HG02763 (cell line): ENCODE measurements around the gene EEF1A2.
"Not testable (repeated sequence)": the region's sequence is repeated elsewhere in the genome, so short reads cannot be mapped to it uniquely, and the experiment has no call there.

ENCODE experiments used
- ATAC-seq: cut with Tn5 transposase; IDR thresholded peaks from one replicate; pipeline ENCODE4 v1.9.1; 2021; ENCODE audit warnings: mild to moderate bottlenecking, moderate library complexity; ENCODE audit not compliant: unreplicated experiment

Gene EEF1A2

GRCh38 chr20:63488315-63489251, 10.3 kb downstream of the EEF1A2 start:
- no peak for ATAC-seq

- no peak for ATAC-seq
Measured at GRCh38 chr20:63487781-63488241, 11.1 kb downstream of the EEF1A2 start.

GRCh38 chr20:63487116-63487764, 11.6 kb downstream of the EEF1A2 start:
- no peak for ATAC-seq

- ATAC-seq = no peak
Measured at GRCh38 chr20:63486300-63486855, 12.5 kb downstream of the EEF1A2 start.

GRCh38 chr20:63484651-63485403, 14.1 kb downstream of the EEF1A2 start:
- ATAC-seq = no peak

- ATAC-seq = no peak
Measured at GRCh38 chr20:63484236-63484635, 14.6 kb downstream of the EEF1A2 start.

GRCh38 chr20:63483834-63484233, 15.0 kb downstream of the EEF1A2 start:
- no peak for ATAC-seq

- no peak for ATAC-seq
Measured at GRCh38 chr20:63482021-63482587, 16.8 kb downstream of the EEF1A2 start.

GRCh38 chr20:63481503-63481902, 17.4 kb downstream of the EEF1A2 start:
- no peak for ATAC-seq

- not testable (repeated sequence) for ATAC-seq
Measured at GRCh38 chr20:63479695-63480419, 19.0 kb downstream of the EEF1A2 start.

GRCh38 chr20:63478346-63479302, 20.3 kb downstream of the EEF1A2 start:
- no peak for ATAC-seq

- no peak for ATAC-seq
Measured at GRCh38 chr20:63477944-63478343, 20.9 kb downstream of the EEF1A2 start.

- ATAC-seq = no peak
Measured at GRCh38 chr20:63477061-63477616, 21.7 kb downstream of the EEF1A2 start.

- ATAC-seq = no peak
Measured at GRCh38 chr20:63475209-63475608, 23.7 kb downstream of the EEF1A2 start.

GRCh38 chr20:63473555-63474449, 25.1 kb downstream of the EEF1A2 start:
- ATAC-seq = no peak

GRCh38 chr20:63472862-63473390, 26.0 kb downstream of the EEF1A2 start:
- no peak for ATAC-seq
